H9 (cell line): ENCODE data around the gene MMP25. TPM values are rescaled to one million over a fixed set of nuclear protein-coding genes. Genes with fewer than 3 reads are reported as not detected.

Experiments used
- DNase-seq: peaks from one replicate; pipeline ENCODE4 v3.0.0-alpha.2; 2017
- H2AFZ ChIP-seq: one replicate; pipeline ENCODE4 v1.6.1; 2013; ENCODE audit warnings: mild to moderate bottlenecking, low read length, control low read depth, moderate library complexity
- H2AK5ac ChIP-seq: 2 replicates; pipeline ENCODE4 v1.6.1; 2013; ENCODE audit warnings: low read length, control low read depth, mixed read lengths; ENCODE audit not compliant: insufficient read length
- H2BK120ac ChIP-seq: one replicate; pipeline ENCODE4 v1.6.1; 2013; ENCODE audit warnings: low read depth, mild to moderate bottlenecking, low read length, control low read depth, inconsistent platforms; ENCODE audit not compliant: poor library complexity, severe bottlenecking
- H2BK12ac ChIP-seq: 2 replicates; pipeline ENCODE4 v1.6.1; 2013; ENCODE audit warnings: low read length, control low read depth, mixed read lengths, low read depth; ENCODE audit not compliant: insufficient read length
- H2BK15ac ChIP-seq: 2 replicates; pipeline ENCODE4 v1.6.1; 2013; ENCODE audit warnings: low read depth, low read length, control low read depth
- H2BK20ac ChIP-seq: one replicate; pipeline ENCODE4 v1.6.1; 2013; ENCODE audit warnings: low read depth, mild to moderate bottlenecking, low read length, control low read depth, inconsistent platforms; ENCODE audit not compliant: poor library complexity, severe bottlenecking
- H2BK5ac ChIP-seq: 2 replicates; pipeline ENCODE4 v1.6.1; 2013; ENCODE audit warnings: low read length, control low read depth, mixed read lengths; ENCODE audit not compliant: insufficient read length
- H3K14ac ChIP-seq: 2 replicates; pipeline ENCODE4 v1.6.1; 2013; ENCODE audit warnings: low read length, control low read depth; ENCODE audit not compliant: insufficient read depth
- H3K18ac ChIP-seq: 2 replicates; pipeline ENCODE4 v1.6.1; 2013; ENCODE audit warnings: low read depth, mild to moderate bottlenecking, mixed read lengths, low read length, control low read depth; ENCODE audit not compliant: insufficient read length
- H3K23ac ChIP-seq: 2 replicates; pipeline ENCODE4 v1.6.1; 2013; ENCODE audit warnings: low read length, control low read depth, mixed read lengths, low read depth; ENCODE audit not compliant: insufficient read length
- H3K23me2 ChIP-seq: 2 replicates; pipeline ENCODE4 v1.6.1; 2013; ENCODE audit warnings: low read depth, mild to moderate bottlenecking, mixed read lengths, low read length, control low read depth; ENCODE audit not compliant: insufficient read length, poor library complexity, severe bottlenecking
- H3K27ac ChIP-seq: 2 replicates; pipeline ENCODE4 v1.5.1; 2013; ENCODE audit warnings: low read length, control low read depth, mixed read lengths, low read depth; ENCODE audit not compliant: insufficient read length
- H3K27me3 ChIP-seq: 2 replicates; pipeline ENCODE4 v1.6.1; 2013; ENCODE audit warnings: low read length, control low read depth, inconsistent platforms; ENCODE audit not compliant: insufficient read depth
- H3K4ac ChIP-seq: 2 replicates; pipeline ENCODE4 v1.6.1; 2013; ENCODE audit warnings: low read depth, mild to moderate bottlenecking, control low read depth, inconsistent platforms, low read length, moderate library complexity
- H3K4me1 ChIP-seq: 2 replicates; pipeline ENCODE4 v1.6.1; 2013; ENCODE audit warnings: low read length, control low read depth, inconsistent platforms; ENCODE audit not compliant: insufficient read depth
- H3K4me2 ChIP-seq: 2 replicates; pipeline ENCODE4 v1.6.1; 2013; ENCODE audit warnings: low read length, control low read depth, mixed read lengths; ENCODE audit not compliant: insufficient read length, insufficient read depth
- H3K56ac ChIP-seq: 2 replicates; pipeline ENCODE4 v1.6.1; 2013; ENCODE audit warnings: low read depth, mild to moderate bottlenecking, mixed read lengths, low read length, control low read depth; ENCODE audit not compliant: insufficient read length
- H3K79me1 ChIP-seq: 2 replicates; pipeline ENCODE4 v1.6.1; 2013; ENCODE audit warnings: low read depth, mild to moderate bottlenecking, moderate library complexity, low read length, control low read depth, inconsistent platforms; ENCODE audit not compliant: insufficient read depth, poor library complexity, severe bottlenecking
- H3K79me2 ChIP-seq: 2 replicates; pipeline ENCODE4 v1.6.1; 2013; ENCODE audit warnings: low read length, control low read depth, inconsistent platforms; ENCODE audit not compliant: insufficient read depth
- H3K9ac ChIP-seq: 2 replicates; pipeline ENCODE4 v1.6.1; 2013; ENCODE audit warnings: low read length, control low read depth, mixed read lengths; ENCODE audit not compliant: insufficient read length; ENCODE audit errors: extremely low read depth
- H3K9me3 ChIP-seq: one replicate; pipeline ENCODE4 v1.6.1; 2013; ENCODE audit warnings: low read depth, low read length, inconsistent platforms; ENCODE audit not compliant: control insufficient read depth
- H3T11ph ChIP-seq: one replicate; pipeline ENCODE4 v1.6.1; 2013; ENCODE audit warnings: mild to moderate bottlenecking, low read length, control low read depth, inconsistent platforms
- H4K20me1 ChIP-seq: one replicate; pipeline ENCODE4 v1.6.1; 2013; ENCODE audit not compliant: control insufficient read depth, insufficient read length, insufficient read depth
- H4K5ac ChIP-seq: 2 replicates; pipeline ENCODE4 v1.6.1; 2013; ENCODE audit warnings: low read depth, mild to moderate bottlenecking, mixed read lengths, low read length, control low read depth; ENCODE audit not compliant: insufficient read length
- H4K8ac ChIP-seq: replicated peaks from 2 replicates; pipeline ENCODE4 v1.6.1; 2013; ENCODE audit warnings: low read length, control low read depth, mixed read lengths, low read depth; ENCODE audit not compliant: insufficient read length
- H4K91ac ChIP-seq: 2 replicates; pipeline ENCODE4 v1.6.1; 2013; ENCODE audit warnings: low read depth, mild to moderate bottlenecking, moderate library complexity, mixed read lengths, low read length, control low read depth; ENCODE audit not compliant: insufficient read length
- H3K27ac Mint-ChIP-seq, 3 experiments: 2 replicates in 2 of 3; 3 replicates in 1 of 3; pipeline ENCODE4 v1.8.0; 2020 to 2021; ENCODE audit warnings: mixed read lengths in 3 of 3, mild to moderate bottlenecking in 1 of 3, moderate library complexity in 1 of 3
- H3K27me3 Mint-ChIP-seq: 2 replicates; pipeline ENCODE4 v1.8.0; 2021; ENCODE audit warnings: low read depth, mild to moderate bottlenecking, moderate library complexity, mixed read lengths
- H3K36me3 Mint-ChIP-seq, 3 experiments: 2 replicates in 2 of 3; 3 replicates in 1 of 3; pipeline ENCODE4 v1.8.0; 2020 to 2021; ENCODE audit warnings: low read depth in 3 of 3, mixed read lengths in 3 of 3; ENCODE audit not compliant: insufficient read depth in 1 of 3
- H3K4me1 Mint-ChIP-seq, 2 experiments: 2 replicates each; pipeline ENCODE4 v1.8.0; 2020; ENCODE audit warnings: mixed read lengths in 2 of 2
- H3K4me3 Mint-ChIP-seq, 2 experiments: 2 replicates in 1 of 2; 3 replicates in 1 of 2; pipeline ENCODE4 v1.8.0; 2020 to 2021; ENCODE audit warnings: mild to moderate bottlenecking in 2 of 2, mixed read lengths in 2 of 2, moderate library complexity in 1 of 2
- H3K9me3 Mint-ChIP-seq, 2 experiments: 2 replicates in 1 of 2; 3 replicates in 1 of 2; pipeline ENCODE4 v1.8.0; 2020; ENCODE audit warnings: mild to moderate bottlenecking in 2 of 2, mixed read lengths in 2 of 2, moderate library complexity in 1 of 2
- WGBS: extraction: QIAGEN DNeasy Blood & Tissue Kit; methylation state at CpG from one replicate; pipeline ENCODE4 v1.1.7; 2013; ENCODE audit warnings: missing lambda C conversion rate, low lambda C conversion rate, mixed read lengths; ENCODE audit not compliant: insufficient read length; ENCODE audit errors: extremely low coverage; 5-methylcytosine and 5-hydroxymethylcytosine counted together
- total RNA-seq: library from RNA; stranded (reverse); gene quantifications from 2 replicates; pipeline ENCODE4 v1.2.1, GENCODE V29; 2021
- TF ChIP-seq, protein P1 (sequence below): fragments of 200-600 bp; sonication (generic); conservative IDR thresholded peaks from 3 replicates; pipeline ENCODE4 v1.8.0; 2021; ENCODE audit warnings: antibody characterized with exemption, mild to moderate bottlenecking

Gene MMP25
- total RNA-seq, 1 experiment from 2014 or later = 13.5 TPM

DNA sequence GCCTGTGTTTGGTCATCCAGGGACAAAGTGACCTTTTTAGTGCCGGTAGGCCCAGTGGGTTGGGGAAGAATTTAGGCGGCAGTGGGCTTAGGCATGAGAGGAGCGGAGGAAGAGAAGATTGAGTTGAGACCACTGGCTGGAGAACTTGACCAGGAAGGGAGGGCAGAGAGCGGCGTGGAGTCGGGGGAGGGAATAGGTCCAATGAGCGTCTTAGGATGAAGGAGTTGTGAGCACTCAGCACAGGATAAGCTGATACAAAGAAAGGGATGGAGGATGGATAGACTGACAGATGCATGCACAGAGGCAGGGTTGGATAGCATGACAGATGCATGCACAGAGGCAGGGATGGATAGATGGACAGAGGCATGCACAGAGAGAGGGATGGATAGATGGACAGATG lies 27.1 kb downstream of the MMP25 start:
- Histone ChIP-seq H4K8ac (no peak overlapping the region), H3K23ac (no peak overlapping the region), H2BK15ac (no peak overlapping the region), H3K4ac (no peak overlapping the region), H2BK20ac (no peak overlapping the region), H3K79me1 (no peaks in the 10 kb centered on the region), H3K23me2 (no peaks in the 10 kb centered on the region), H3T11ph (no peak overlapping the region), H3K79me2 (no peaks in the 10 kb centered on the region), H2BK120ac (no peak overlapping the region), H3K56ac (no peak overlapping the region), H3K27me3 (no peaks in the 10 kb centered on the region), H2AK5ac (no peak overlapping the region), H4K20me1 (no peaks in the 10 kb centered on the region), H2AFZ (no peak overlapping the region), H3K14ac (no peak overlapping the region), H3K27ac (no peak overlapping the region), H3K9ac (no peak overlapping the region), H3K18ac (no peak overlapping the region), H2BK12ac (no peak overlapping the region), H3K4me2 (no peak overlapping the region), H2BK5ac (no peak overlapping the region), H3K4me1 (no peaks in the 10 kb centered on the region; the same call in 1 of the 2 replicates), H4K91ac (no peak overlapping the region), H4K5ac (no peak overlapping the region), H3K9me3 (no peaks in the 10 kb centered on the region)
- H3K27ac Mint-ChIP-seq = no peak overlapping the region
- TF ChIP-seq, protein P1, sequence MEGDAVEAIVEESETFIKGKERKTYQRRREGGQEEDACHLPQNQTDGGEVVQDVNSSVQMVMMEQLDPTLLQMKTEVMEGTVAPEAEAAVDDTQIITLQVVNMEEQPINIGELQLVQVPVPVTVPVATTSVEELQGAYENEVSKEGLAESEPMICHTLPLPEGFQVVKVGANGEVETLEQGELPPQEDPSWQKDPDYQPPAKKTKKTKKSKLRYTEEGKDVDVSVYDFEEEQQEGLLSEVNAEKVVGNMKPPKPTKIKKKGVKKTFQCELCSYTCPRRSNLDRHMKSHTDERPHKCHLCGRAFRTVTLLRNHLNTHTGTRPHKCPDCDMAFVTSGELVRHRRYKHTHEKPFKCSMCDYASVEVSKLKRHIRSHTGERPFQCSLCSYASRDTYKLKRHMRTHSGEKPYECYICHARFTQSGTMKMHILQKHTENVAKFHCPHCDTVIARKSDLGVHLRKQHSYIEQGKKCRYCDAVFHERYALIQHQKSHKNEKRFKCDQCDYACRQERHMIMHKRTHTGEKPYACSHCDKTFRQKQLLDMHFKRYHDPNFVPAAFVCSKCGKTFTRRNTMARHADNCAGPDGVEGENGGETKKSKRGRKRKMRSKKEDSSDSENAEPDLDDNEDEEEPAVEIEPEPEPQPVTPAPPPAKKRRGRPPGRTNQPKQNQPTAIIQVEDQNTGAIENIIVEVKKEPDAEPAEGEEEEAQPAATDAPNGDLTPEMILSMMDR = no peak
- peaks cover 0 to 8% (median 0%) of the 10 kb centered on the region in 3 experiments; a peak in 3 of 7 replicates for H3K36me3 Mint-ChIP-seq
- WGBS = no CpG with 5 or more reads among the region's 7 CpGs
- H3K9me3 Mint-ChIP-seq = no peaks in the 10 kb centered on the region
- H3K4me1 Mint-ChIP-seq = peaks cover 23 to 31% of the 10 kb centered on the region in 2 experiments
- peaks cover 17% of the 10 kb centered on the region for H3K27me3 Mint-ChIP-seq
- H3K4me3 Mint-ChIP-seq = no peak overlapping the region
- DNase-seq = no peak
